Stimulated activated CD4-positive, alpha-beta T cell treated with anti-CD3 and anti-CD28 coated beads, Interleukin-2, amount 100 ng/mL, for 4 hours (primary cell): ENCODE measurements around the gene POLE.

Source experiments
- DNase-seq: peaks from one replicate; pipeline ENCODE4 v3.0.0-alpha.2; 2020; ENCODE audit warnings: low read depth

POLE gene

GRCh38 chr12:132629330-132629729, 57.8 kb downstream of the POLE start:
- no peak for DNase-seq

DNA sequence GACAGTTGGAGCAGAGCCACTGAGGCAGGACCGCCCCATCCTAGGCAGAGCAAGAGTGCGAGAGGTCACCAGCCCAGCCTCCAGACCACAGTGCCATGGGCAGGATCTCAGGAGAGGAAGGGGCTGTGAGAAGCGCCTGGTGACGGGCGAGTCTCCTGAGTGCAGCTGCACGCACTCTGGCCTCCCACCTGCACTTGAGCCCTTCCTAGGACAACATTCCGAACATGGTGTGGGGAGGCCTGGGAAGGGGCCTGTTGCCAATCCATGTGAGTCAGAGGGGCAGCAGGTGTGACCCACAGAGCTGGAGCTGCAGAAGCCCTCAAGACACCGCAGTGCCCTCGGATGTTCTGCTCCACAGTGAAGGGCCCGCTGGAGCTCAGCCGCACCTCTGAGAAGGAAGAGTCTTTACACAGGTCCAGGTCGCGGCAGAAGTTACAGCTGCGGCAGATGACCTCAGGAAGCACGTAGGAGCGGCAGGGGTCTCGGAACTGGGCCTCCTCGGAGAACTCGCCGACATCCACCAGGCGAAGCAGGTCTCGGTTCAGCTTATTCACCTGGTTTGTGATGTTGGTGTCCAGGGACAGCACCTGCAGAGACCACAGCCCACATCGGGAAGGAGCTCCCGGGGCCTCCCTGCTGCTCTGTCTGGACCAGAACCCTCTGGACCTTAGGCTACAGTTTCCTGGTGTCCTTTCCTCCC, 61.3 kb downstream of the POLE start:
- DNase-seq, result no peak

- DNase-seq, result no peak
Observed at GRCh38 chr12:132624910-132625630, 62.1 kb downstream of the POLE start.

DNA sequence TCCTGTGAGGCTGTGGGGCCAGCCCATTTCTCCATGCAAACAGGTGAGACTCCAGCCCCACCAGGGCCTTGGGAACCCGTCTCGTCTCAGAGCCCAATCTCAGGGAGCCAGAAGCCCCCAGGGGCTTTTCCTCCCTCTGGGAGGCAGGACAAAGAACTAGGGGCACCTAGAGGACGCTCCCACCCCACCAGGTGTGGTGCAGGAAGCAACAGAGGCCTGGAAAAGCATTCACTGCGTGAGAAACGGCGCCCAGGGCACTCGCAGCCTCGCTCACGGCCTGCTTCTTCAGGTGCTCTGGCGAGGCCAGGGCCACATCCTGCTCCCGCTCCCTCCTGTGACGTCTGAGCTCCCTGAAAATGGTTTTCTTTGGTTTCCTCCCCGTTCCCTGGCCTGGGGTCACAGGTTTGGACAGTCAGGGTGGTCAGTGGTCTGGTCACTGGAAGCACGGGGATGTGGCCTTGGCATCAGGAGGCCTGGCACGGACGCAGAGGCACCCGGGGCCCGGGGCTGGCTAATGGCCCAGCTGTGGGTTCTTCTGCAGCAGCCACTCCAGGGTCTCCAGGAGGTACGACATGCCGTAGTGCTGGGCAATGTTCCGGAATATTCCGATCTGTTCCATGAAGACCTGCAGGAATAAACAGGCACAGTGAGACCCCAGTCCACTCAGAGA, 62.8 kb downstream of the POLE start:
- DNase-seq, result no peak

DNA sequence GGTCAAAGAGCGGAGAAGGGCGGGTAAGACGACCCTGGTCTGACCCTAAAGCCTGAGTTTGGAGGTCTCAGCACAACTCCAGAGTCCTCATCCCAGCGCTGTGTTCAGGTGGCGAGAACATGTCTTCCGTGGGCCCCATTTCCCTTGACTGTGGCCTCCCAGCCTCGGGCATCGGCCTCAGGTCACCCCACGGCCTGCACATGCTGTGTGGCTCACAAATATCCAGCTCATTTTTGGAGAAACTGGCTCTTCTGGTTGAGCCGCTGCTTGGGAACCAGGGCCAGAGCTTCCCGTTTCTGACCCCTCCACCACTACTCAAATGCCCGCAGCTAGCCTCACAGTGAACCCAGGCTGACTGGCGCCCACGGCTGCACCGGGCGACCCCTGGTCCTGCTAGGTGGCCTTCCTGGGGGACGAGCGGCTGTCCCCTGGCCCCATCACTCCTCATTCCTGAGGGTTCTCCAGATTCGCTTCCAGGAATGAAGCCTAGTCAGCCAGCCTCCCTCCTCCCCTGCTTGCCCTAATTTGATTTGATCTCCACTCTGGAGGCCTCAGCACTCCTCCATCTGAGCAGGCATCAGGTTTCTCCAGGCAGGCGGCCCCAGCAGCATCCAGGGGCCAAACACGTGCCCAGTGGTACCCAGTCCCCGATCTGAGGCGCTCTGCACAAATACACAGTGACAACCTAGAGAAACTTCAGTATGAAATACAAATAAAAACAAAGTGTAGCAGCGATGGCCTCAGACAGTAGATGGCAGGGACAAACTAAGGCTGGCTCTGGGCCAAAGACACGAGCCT, 63.9 kb downstream of the POLE start:
- no peak for DNase-seq

DNA sequence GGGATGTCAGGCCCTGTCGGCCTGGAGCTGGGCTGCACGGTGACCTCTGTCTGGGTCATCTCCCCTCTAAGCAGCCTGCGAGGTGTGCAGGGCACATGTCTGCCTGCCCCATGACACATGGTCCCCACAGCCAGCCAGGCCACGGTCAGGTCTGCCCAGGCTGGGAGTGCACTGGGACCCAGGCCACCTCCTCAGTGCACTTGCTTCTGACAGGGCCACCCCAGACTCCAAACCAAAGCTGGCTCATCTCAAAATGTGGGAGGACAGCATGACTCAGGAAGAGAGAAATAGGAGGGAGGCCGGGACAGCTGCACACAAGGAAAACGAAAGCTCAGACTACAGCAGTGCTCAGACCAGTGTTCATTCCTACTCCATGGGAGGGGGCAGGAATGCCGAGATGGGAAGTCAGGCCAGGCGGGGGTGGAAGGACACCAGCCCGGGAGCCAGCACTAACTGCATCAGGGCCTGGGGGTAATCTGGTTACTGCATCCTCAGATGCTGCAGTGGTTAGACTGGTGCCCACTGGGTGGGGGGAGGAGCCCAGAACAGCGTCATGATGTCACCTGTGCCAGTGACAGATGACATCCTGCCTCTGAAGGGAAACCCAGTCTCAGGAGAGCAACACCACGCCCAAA, 64.6 kb downstream of the POLE start:
- no peak for DNase-seq

- no peak for DNase-seq
Observed at GRCh38 chr12:132621657-132622435, 65.3 kb downstream of the POLE start.

DNA sequence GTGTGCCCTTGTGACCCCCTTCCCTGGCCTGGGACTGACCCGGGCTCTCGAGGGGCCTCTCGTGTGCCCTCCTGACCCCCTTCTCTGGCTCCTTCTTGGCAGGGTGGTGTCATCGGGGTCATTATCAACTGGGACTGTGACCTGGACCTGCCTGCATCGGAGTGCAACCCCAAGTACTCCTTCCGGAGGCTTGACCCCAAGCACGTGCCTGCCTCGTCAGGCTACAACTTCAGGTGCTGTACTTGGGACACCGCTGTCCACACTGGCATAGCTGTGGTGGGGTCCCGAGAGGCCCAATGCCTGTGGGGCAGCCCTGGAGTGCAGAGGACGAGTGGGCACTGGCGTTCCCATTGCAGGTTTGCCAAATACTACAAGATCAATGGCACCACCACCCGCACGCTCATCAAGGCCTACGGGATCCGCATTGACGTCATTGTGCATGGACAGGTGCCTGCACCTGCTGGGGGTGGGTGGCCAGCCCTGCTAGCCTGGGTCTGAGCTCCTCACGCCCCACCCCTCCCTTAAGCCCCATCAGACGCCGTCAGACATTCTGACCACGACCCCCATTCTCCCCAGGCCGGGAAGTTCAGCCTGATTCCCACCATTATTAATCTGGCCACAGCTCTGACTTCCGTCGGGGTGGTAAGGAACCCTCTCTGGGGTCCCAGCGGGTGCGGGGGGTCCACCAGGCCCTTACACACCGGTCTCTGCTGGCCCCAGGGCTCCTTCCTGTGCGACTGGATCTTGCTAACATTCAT, 66.1 kb downstream of the POLE start:
- DNase-seq, result no peak

GRCh38 chr12:132620113-132620898, 66.8 kb downstream of the POLE start:
- no peak for DNase-seq

DNA sequence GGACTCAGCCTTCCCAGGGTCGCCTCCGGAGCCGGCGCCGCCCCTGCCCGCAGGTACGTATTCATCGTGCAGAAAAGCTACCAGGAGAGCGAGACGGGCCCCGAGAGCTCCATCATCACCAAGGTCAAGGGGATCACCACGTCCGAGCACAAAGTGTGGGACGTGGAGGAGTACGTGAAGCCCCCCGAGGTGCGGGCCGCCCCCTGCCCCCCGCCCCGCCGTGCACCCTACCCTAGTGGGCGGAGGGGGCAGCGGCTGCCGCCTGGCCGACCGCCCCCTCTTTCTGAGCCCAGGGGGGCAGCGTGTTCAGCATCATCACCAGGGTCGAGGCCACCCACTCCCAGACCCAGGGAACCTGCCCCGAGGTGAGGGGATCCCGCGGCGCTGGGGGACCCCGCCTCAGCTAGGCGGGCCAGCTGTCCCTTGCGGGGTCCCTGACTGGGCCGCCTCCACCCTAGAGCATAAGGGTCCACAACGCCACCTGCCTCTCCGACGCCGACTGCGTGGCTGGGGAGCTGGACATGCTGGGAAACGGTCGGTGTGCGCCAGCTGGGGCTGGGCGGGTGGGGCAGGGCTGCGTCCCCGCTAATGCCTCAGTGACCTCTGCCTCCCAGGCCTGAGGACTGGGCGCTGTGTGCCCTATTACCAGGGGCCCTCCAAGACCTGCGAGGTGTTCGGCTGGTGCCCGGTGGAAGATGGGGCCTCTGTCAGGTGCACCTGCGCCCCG, 67.6 kb downstream of the POLE start:
- no peak for DNase-seq

DNA sequence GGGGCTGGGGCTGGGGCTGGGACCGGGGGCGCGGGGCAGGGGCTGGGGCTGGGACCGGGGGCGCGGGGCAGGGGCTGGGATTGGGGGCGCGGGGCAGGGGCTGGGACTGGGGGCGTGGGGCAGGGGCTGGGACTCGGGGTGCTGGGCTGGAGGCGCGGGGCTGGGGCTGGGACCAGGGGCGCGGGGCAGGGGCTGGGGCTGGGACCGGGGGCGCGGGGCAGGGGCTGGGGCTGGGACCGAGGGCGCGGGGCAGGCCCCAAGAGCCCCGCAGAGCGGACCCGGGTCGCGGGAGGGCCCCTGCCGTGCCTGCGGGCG, 68.1 kb downstream of the POLE start:
- DNase-seq, result no peak

DNA sequence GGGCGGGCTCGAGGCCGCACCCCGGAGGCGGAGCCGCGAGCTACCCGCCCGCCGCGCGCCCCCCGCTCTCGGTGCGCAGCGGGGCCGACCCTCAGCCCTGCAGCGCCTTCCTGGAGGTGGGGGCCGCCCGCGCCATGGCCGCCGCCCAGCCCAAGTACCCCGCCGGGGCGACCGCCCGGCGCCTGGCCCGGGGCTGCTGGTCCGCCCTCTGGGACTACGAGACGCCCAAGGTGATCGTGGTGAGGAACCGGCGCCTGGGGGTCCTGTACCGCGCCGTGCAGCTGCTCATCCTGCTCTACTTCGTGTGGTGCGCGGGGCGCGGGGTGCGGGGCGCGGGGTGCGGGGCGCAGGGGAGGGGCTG, 68.5 kb downstream of the POLE start, which contains the start of gene P2RX2:
Gene P2RX2, plus strand, starts transcription at position 94 of the 361 bp plus-strand sequence. Its CDS starts 41 bp downstream, at position 135.
- DNase-seq, result no peak

DNA sequence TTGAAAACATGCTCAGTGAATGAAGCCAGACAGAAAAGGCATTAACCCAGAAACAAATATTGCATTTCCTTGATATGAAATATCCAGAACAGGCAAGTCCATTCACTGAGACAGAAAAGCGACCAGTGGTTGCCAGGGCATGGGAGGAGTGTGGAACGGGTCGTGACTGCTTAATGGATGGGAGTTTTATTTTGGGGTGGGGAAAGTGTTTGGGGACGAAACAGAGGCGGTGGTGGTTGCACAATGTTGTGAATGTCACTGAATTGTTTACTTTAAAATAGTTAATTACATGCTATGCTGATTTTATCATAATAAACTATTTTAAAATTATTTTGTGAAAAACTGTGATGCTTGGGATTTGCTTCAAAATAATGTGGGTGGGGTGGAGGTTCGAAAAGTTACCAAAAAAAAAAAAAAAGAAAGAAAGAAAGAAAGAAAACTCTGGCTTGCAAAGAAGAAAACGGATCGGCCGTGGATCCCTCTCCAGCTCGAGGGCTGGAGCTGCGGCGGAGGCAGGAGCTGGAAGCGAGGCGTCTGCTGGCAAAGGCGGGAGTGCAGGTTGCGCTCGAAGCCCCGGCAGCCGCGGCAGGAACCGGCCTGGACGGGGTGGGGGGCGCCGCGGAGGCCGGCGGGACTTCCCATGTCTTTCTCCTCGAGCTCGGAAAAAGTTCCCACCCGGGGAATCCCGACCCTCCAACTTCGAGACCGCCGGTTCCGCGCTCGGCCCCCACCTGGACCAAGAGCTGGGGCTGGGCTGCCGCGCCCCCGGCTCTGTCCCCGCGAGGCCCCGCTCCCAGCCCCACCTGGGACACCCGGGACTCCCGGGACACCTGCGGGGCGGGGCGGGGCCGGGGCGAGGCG, 69.1 kb downstream of the POLE start:
- DNase-seq, result no peak

DNA sequence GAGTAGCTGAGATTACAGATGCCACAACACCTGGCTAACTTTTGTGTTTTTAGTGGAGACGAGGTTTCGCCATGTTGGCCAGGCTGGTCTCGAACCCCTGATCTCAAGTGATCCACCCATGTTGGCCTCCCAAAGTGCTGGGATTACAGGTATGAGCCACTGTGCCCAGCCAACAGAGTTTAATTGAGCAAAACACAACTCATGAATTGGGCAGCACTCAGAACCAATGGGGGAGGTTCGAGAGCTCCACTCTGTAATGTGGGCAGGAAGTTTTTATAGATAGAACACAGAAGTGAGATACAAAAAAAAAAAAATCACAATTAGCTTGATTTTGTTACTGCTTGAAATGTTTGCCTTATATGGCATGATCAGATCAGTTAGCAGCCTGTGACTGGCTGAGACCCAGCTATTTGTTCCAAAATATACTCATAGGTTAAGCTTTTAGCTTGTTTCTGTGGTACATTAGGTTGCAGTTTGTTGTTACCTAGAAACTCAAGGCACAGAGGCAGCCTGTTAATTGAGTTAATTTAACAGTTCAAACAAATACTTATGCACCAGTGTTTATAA, 69.9 kb downstream of the POLE start:
- no peak for DNase-seq

DNA sequence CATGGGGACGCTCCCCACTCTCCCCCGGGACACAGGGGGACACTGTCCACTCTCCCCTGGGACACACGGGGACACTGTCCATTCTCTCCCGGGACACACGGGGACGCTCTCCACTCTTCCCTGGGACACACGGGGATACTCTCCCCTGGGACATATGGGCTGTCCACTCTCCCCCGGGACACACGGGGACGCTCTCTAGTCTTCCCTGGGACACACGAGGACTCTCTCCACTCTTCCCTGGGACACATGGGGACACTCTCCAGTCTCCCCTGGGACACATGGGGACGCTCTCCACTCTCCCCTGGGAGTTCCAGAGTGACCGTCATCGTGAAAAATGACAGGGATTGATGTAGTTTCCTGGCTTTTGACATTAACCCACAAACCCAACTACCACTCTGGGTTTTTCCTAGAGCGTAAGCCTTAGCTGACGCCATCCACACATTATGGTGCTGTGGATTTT, 71.5 kb downstream of the POLE start:
- DNase-seq, result no peak

GRCh38 chr12:132614861-132615578, 72.1 kb downstream of the POLE start:
- peak; percentile 67 for DNase-seq

DNA sequence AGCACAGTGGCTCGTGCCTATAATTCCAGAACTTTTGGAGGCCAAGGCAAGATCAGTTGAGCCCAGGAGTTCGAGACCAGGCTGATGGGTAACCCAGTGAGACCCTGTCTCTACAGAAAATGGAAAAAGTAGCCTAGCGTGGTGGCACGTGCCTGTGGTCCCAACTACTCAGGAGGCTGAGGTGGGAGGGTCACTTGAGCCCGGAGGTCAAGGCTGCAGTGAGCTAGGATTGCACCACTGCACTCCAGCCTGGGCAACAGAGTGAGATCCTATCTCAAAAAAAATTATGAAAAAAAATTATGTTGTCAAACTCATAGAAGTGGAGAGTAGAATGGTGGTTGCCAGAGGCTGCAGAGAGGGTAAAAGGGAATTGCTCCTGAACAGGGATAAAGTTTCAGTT, 73.1 kb downstream of the POLE start:
- no peak for DNase-seq
